NCI-H446 (cell line): Measurements from ENCODE around the gene WNT11.

Experiments
- DNase-seq, 2 experiments: peaks; one replicate each; lab custom pipeline; 2025; lab: John Stamatoyannopoulos, UW

WNT11 gene

GRCh38 chr11:76206327-76207081 lies at the start of gene WNT11:
Gene WNT11 (minus strand): TSS chr11:76206502. CDS start chr11:76206407, 95 bp downstream.
- no peak for DNase-seq

- DNase-seq = no peak
Measured at GRCh38 chr11:76253416-76253815, 47.1 kb upstream of the WNT11 start.

- no peak for DNase-seq
Measured at GRCh38 chr11:76252631-76253070, 46.3 kb upstream of the WNT11 start.

- no peak for DNase-seq
Measured at GRCh38 chr11:76251576-76251975, 45.3 kb upstream of the WNT11 start.

- no peak for DNase-seq
Measured at GRCh38 chr11:76251226-76251575, 44.9 kb upstream of the WNT11 start.

- no peak for DNase-seq
Measured at GRCh38 chr11:76250520-76251225, 44.4 kb upstream of the WNT11 start.

GRCh38 chr11:76249195-76249741 lies 43.0 kb upstream of the WNT11 start:
- no peak for DNase-seq

- DNase-seq = no peak
Measured at GRCh38 chr11:76248210-76248609, 41.9 kb upstream of the WNT11 start.

GRCh38 chr11:76247091-76247490 lies 40.8 kb upstream of the WNT11 start:
- DNase-seq = no peak

- no peak for DNase-seq
Measured at GRCh38 chr11:76246271-76246933, 40.1 kb upstream of the WNT11 start.

GRCh38 chr11:76245720-76246119 lies 39.4 kb upstream of the WNT11 start:
- DNase-seq = no peak

- no peak for DNase-seq
Measured at GRCh38 chr11:76244316-76244851, 38.1 kb upstream of the WNT11 start.

- DNase-seq = no peak
Measured at GRCh38 chr11:76243957-76244285, 37.6 kb upstream of the WNT11 start.

GRCh38 chr11:76243193-76243956 lies 37.1 kb upstream of the WNT11 start:
- no peak for DNase-seq

- no peak for DNase-seq
Measured at GRCh38 chr11:76242004-76242779, 35.9 kb upstream of the WNT11 start.

- no peak for DNase-seq
Measured at GRCh38 chr11:76241243-76242000, 35.1 kb upstream of the WNT11 start.

GRCh38 chr11:76240666-76241065 lies 34.4 kb upstream of the WNT11 start:
- no peak for DNase-seq

- no peak for DNase-seq
Measured at GRCh38 chr11:76240161-76240540, 33.8 kb upstream of the WNT11 start.

GRCh38 chr11:76239483-76240160 lies 33.3 kb upstream of the WNT11 start:
- no peak for DNase-seq

GRCh38 chr11:76238551-76238950 lies 32.2 kb upstream of the WNT11 start:
- no peak for DNase-seq
